Panc1 (cell line): Measurements from ENCODE around the gene HAT1.

ENCODE experiments used
- CTCF ChIP-seq: fragments of 450-650 bp; IDR thresholded peaks from 2 replicates; pipeline ENCODE4 v1.5.1; 2017; ENCODE audit warnings: mild to moderate bottlenecking
- POLR2AphosphoS5 ChIP-seq: IDR thresholded peaks from 2 replicates; pipeline ENCODE4 v1.6.1; 2012; ENCODE audit warnings: mild to moderate bottlenecking, low read depth, low read length, moderate library complexity
- SIN3A ChIP-seq: IDR thresholded peaks from 2 replicates; pipeline ENCODE4 v1.6.1; 2012; ENCODE audit warnings: low read depth, mild to moderate bottlenecking, low read length, moderate library complexity, borderline replicate concordance; ENCODE audit not compliant: insufficient read depth
- TF ChIP-seq, protein P1 (sequence below), 2 experiments: IDR thresholded peaks; 2 replicates each; pipeline ENCODE4 v1.6.1; 2011 to 2012; ENCODE audit warnings: low read depth in 2 of 2, control low read depth in 1 of 2, low read length in 1 of 2, mild to moderate bottlenecking in 1 of 2, moderate library complexity in 1 of 2; ENCODE audit not compliant: insufficient read depth in 1 of 2

- TF ChIP-seq CTCF, result no peak
- TF ChIP-seq POLR2AphosphoS5, result no peak
- TF ChIP-seq, protein P1, sequence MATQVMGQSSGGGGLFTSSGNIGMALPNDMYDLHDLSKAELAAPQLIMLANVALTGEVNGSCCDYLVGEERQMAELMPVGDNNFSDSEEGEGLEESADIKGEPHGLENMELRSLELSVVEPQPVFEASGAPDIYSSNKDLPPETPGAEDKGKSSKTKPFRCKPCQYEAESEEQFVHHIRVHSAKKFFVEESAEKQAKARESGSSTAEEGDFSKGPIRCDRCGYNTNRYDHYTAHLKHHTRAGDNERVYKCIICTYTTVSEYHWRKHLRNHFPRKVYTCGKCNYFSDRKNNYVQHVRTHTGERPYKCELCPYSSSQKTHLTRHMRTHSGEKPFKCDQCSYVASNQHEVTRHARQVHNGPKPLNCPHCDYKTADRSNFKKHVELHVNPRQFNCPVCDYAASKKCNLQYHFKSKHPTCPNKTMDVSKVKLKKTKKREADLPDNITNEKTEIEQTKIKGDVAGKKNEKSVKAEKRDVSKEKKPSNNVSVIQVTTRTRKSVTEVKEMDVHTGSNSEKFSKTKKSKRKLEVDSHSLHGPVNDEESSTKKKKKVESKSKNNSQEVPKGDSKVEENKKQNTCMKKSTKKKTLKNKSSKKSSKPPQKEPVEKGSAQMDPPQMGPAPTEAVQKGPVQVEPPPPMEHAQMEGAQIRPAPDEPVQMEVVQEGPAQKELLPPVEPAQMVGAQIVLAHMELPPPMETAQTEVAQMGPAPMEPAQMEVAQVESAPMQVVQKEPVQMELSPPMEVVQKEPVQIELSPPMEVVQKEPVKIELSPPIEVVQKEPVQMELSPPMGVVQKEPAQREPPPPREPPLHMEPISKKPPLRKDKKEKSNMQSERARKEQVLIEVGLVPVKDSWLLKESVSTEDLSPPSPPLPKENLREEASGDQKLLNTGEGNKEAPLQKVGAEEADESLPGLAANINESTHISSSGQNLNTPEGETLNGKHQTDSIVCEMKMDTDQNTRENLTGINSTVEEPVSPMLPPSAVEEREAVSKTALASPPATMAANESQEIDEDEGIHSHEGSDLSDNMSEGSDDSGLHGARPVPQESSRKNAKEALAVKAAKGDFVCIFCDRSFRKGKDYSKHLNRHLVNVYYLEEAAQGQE (IDR thresholded peaks at IDR 0.05; ENCODE audit: insufficient read depth in 1 of 2, low read depth in 2 of 2, low read length in 1 of 2), result no peak
- no peak for TF ChIP-seq SIN3A
Measured at GRCh38 chr2:171902840-171903420, 19.3 kb upstream of the HAT1 start.
